Gastroesophageal sphincter (tissue), 4 donors: ENCODE measurements around the gene TMEM273. TPM values are rescaled to one million over a fixed set of nuclear protein-coding genes. Genes with fewer than 3 reads are reported as not detected.
A peak's percentile ranks its signal among the peaks of the same experiment; 100 is the strongest.

ENCODE experiments used
- ATAC-seq: fragments of 150-250 bp; one replicate; pipeline ENCODE4 v1.9.1; 2016; ENCODE audit warnings: mild to moderate bottlenecking, moderate library complexity
- H3K27ac ChIP-seq, 4 donors: fragments of 200-600 bp; sonication (generic) in 3 of 4; 1 replicate in 3 of 4; 2 replicates in 1 of 4; pipeline ENCODE4 v1.5.1; 2016 to 2019
- H3K27me3 ChIP-seq: fragments of 200-600 bp; sonication (generic); one replicate; pipeline ENCODE4 v1.5.1; 2019
- H3K36me3 ChIP-seq, 2 donors: fragments of 200-600 bp; sonication (generic); one replicate each; pipeline ENCODE4 v1.5.1; 2019; ENCODE audit warnings: control low read depth in 1 of 2
- H3K4me1 ChIP-seq, 3 donors: fragments of 200-600 bp; sonication (generic); 1 replicate in 2 of 3; 2 replicates in 1 of 3; pipeline ENCODE4 v1.5.1; 2016 to 2019; ENCODE audit warnings: control low read depth in 2 of 3
- H3K4me3 ChIP-seq, 2 donors: fragments of 200-600 bp; sonication (generic); one replicate each; pipeline ENCODE4 v1.5.1; 2019; ENCODE audit warnings: mild to moderate bottlenecking in 1 of 2, moderate library complexity in 1 of 2
- H3K9me3 ChIP-seq, 3 donors: fragments of 200-600 bp; sonication (generic); one replicate each; pipeline ENCODE4 v1.5.1; 2017 to 2019; ENCODE audit warnings: control low read depth in 2 of 3
- EP300 ChIP-seq: sonication (generic); formaldehyde crosslinking; IDR thresholded peaks from one replicate; pipeline ENCODE4 v1.6.1; 2017; ENCODE audit warnings: antibody characterized with exemption, mild to moderate bottlenecking
- POLR2A ChIP-seq, 2 donors: fragments of 450-650 bp; IDR thresholded peaks; one replicate each; pipeline ENCODE4 v1.6.1; 2017; ENCODE audit warnings: antibody characterized with exemption in 2 of 2, mild to moderate bottlenecking in 2 of 2, moderate library complexity in 1 of 2
- POLR2AphosphoS5 ChIP-seq: sonication (generic); formaldehyde crosslinking; IDR thresholded peaks from one replicate; pipeline ENCODE4 v1.6.1; 2017; ENCODE audit warnings: antibody characterized with exemption
- WGBS, 2 donors: methylation state at CpG; one replicate each; pipeline ENCODE4 v1.1.5; 2018; ENCODE audit warnings: low coverage in 1 of 2; 5-methylcytosine and 5-hydroxymethylcytosine counted together
- total RNA-seq, 4 donors: library from RNA; depleted of rRNA; stranded (reverse); fragments of >200 nt; gene quantifications; one replicate each; pipeline ENCODE4 v1.1.0, GENCODE V29; 2016
- TF ChIP-seq, protein P1 (sequence below), 4 experiments: fragments of 200-600 bp in 2 of 4; fragments of 450-650 bp in 2 of 4; sonication (generic) in 1 of 4; IDR thresholded peaks; one replicate each; pipeline ENCODE4 v1.5.1; 2017 to 2019; ENCODE audit warnings: antibody characterized with exemption in 4 of 4, mild to moderate bottlenecking in 2 of 4, moderate library complexity in 2 of 4

Gene TMEM273
- total RNA-seq, 4 donors from 2014 or later: 12.4 to 65.8 (median 21.7) TPM

GRCh38 chr10:49180444-49180860, 7.7 kb downstream of the TMEM273 start:
- no peak overlapping the region for H3K4me3 ChIP-seq
- TF ChIP-seq, protein P1, sequence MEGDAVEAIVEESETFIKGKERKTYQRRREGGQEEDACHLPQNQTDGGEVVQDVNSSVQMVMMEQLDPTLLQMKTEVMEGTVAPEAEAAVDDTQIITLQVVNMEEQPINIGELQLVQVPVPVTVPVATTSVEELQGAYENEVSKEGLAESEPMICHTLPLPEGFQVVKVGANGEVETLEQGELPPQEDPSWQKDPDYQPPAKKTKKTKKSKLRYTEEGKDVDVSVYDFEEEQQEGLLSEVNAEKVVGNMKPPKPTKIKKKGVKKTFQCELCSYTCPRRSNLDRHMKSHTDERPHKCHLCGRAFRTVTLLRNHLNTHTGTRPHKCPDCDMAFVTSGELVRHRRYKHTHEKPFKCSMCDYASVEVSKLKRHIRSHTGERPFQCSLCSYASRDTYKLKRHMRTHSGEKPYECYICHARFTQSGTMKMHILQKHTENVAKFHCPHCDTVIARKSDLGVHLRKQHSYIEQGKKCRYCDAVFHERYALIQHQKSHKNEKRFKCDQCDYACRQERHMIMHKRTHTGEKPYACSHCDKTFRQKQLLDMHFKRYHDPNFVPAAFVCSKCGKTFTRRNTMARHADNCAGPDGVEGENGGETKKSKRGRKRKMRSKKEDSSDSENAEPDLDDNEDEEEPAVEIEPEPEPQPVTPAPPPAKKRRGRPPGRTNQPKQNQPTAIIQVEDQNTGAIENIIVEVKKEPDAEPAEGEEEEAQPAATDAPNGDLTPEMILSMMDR (IDR thresholded peaks at IDR 0.05): no peak
- no peak for ATAC-seq
- no peaks in the 10 kb centered on the region for H3K9me3 ChIP-seq
- H3K4me1 ChIP-seq: peaks cover 0 to 20% (median 0%) of the 10 kb centered on the region in 3 donors
- no peaks in the 10 kb centered on the region for H3K36me3 ChIP-seq
- no peak overlapping the region for H3K27ac ChIP-seq
- 42 to 43% methylated on average over 3 of the region's 3 CpGs for WGBS, 2 donors
- no peaks in the 10 kb centered on the region for H3K27me3 ChIP-seq

- Histone ChIP-seq H3K27ac (no peak overlapping the region), H3K36me3 (no peaks in the 10 kb centered on the region), H3K27me3 (no peaks in the 10 kb centered on the region), H3K4me1 (peaks cover 0 to 20% (median 0%) of the 10 kb centered on the region in 3 donors), H3K9me3 (no peaks in the 10 kb centered on the region), H3K4me3 (no peak overlapping the region)
- WGBS, 2 donors: 78 to 83% methylated on average over 1 to 5 of the region's 10 CpGs
- no peak for ATAC-seq
- TF ChIP-seq POLR2A (IDR thresholded peaks at IDR 0.05): no peak
- no peak for TF ChIP-seq EP300
- TF ChIP-seq POLR2AphosphoS5: no peak
- TF ChIP-seq, protein P1 (IDR thresholded peaks at IDR 0.05): no peak
These were observed 8.3 kb downstream of the TMEM273 start for GRCh38 chr10:49179699-49180443.

DNA sequence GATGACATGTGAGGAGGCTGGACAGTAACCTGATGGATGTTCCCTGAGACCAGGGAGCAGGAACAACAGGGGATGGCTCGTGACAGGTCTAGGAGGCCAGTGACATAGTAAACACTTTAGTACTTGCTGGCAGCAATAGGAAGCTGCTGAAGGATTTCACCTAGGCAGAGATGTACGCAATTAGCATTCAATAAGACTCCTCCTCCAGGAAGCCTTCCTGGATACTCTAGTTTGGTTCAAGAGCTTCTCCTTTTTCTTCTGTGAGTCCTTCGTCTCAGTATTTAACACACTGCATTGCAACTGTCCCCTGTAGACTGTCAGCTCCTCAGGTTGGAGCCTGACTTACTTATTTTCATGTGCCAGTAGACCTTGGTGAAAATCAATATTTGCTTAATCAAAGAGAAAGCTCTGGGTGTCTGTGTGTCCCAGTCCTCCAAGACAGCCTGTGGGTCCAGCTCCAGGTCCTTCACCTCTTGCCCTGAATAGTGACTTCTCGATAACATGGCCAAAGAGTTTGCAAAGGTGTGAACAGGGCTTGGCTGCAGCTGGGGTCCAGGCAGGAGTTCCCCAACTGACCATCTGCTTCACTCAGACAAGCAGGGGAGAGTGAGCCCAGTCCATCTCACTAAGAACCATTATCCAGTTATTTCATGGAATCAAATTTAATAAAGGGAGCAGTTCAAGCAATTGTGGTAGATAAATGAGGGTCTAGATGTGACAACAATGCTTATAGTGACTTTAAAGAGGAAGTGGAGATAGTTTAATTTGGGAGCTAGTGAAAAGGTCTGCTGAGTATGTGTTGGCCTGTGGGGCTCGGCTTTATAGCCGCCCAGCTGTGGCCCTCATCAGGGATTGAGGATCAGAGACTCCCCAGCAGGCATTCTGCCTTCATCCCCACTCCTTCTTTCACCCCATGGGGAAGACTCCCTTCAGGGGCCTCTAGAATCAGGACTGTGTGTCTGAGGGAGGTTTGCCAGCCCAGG, 9.4 kb downstream of the TMEM273 start:
- Histone ChIP-seq H3K9me3 (no peaks in the 10 kb centered on the region), H3K4me1 (peaks cover 0 to 24% (median 0%) of the 10 kb centered on the region in 3 donors), H3K4me3 (no peak overlapping the region), H3K27ac (no peak overlapping the region), H3K36me3 (no peaks in the 10 kb centered on the region), H3K27me3 (no peaks in the 10 kb centered on the region)
- 74 to 89% methylated on average over 5 to 6 of the region's 6 CpGs for WGBS, 2 donors
- TF ChIP-seq, protein P1 (IDR thresholded peaks at IDR 0.05): no peak
- TF ChIP-seq EP300: no peak
- no peak for TF ChIP-seq POLR2AphosphoS5
- TF ChIP-seq POLR2A (IDR thresholded peaks at IDR 0.05): no peak
- ATAC-seq: no peak

DNA sequence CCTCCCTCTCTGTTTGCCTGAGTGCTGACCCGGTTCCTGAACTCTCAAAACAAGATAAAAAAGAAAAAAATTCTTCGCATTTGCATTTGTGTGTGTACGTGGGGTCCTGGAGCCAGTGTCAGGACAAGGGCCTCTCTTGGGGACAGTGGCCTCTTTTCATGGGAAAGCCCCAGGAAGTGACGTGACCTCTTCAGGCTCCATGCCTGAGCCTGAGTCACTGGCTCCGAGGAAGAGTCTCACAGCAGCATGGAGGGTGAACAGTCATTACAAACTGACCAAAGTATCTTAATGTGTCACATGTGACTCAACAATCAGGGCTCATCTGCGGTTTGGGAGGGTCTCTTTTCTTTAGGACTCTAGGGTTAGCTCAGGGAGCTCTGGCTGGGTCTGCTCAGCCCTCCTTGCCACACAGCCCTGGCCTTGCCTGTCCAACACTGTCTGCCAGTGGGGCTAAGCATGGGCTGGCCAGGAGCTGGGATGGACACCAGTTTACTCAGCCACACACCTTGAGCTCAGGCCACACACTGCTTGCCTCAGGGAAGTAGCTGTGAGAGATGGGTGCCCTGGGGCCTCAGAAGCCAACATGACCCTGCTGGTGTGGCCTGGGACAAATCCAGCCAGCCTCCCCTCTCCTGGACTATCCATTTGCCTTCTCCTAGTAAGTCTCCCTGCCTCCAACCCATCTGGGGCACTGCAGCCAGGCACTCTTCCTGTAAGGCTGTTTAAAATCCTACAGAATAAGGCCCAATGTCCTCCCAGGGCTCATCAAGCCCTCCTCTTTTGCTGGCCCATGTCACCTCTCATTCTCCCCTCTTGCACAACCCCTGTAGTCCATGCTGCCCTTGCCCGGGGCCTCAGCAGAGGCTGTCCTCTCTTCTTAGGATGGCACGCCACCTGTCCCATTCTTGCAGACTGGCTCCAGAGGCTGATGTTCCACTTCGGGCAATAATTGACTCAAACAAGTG, 10.5 kb downstream of the TMEM273 start:
- no peaks in the 10 kb centered on the region for H3K27me3 ChIP-seq
- ATAC-seq: peak; percentile 78
- no peak overlapping the region for H3K4me3 ChIP-seq
- WGBS, 2 donors: 100% methylated on average over 3 of the region's 9 CpGs; no CpG with 5 or more reads in 1 of the 2 donors
- H3K9me3 ChIP-seq: no peaks in the 10 kb centered on the region
- no peak for TF ChIP-seq EP300
- TF ChIP-seq, protein P1 (IDR thresholded peaks at IDR 0.05): no peak
- TF ChIP-seq POLR2A (IDR thresholded peaks at IDR 0.05): no peak
- no peak for TF ChIP-seq POLR2AphosphoS5
- no peaks in the 10 kb centered on the region for H3K36me3 ChIP-seq
- peak overlapping the region in 3 of 4 donors; percentile 19 to 57 (median 56) for H3K27ac ChIP-seq
- peaks cover 0 to 24% (median 0%) of the 10 kb centered on the region in 3 donors for H3K4me1 ChIP-seq
